Glutamatergic neuron (in vitro differentiated cells): ENCODE data around the gene PCYT2. TPM values are rescaled to one million over a fixed set of nuclear protein-coding genes. Genes with fewer than 3 reads are reported as not detected.

ENCODE experiments used
- DNase-seq: peaks from one replicate; pipeline ENCODE4 v3.0.0; 2022
- H3K27ac Mint-ChIP-seq: one replicate; pipeline ENCODE4 v1.8.0; 2020; ENCODE audit warnings: mild to moderate bottlenecking, mixed read lengths, inconsistent platforms; ENCODE audit not compliant: unreplicated experiment
- H3K27me3 Mint-ChIP-seq: one replicate; pipeline ENCODE4 v1.8.0; 2020; ENCODE audit warnings: mild to moderate bottlenecking, moderate library complexity, mixed read lengths, inconsistent platforms; ENCODE audit not compliant: unreplicated experiment
- H3K36me3 Mint-ChIP-seq: one replicate; pipeline ENCODE4 v1.8.0; 2020; ENCODE audit warnings: mild to moderate bottlenecking, mixed read lengths, inconsistent platforms; ENCODE audit not compliant: unreplicated experiment
- H3K4me1 Mint-ChIP-seq: one replicate; pipeline ENCODE4 v1.8.0; 2020; ENCODE audit warnings: mild to moderate bottlenecking, low read depth, mixed read lengths, inconsistent platforms; ENCODE audit not compliant: unreplicated experiment
- H3K4me3 Mint-ChIP-seq: one replicate; pipeline ENCODE4 v1.8.0; 2020; ENCODE audit warnings: mild to moderate bottlenecking, mixed read lengths, inconsistent platforms; ENCODE audit not compliant: unreplicated experiment
- H3K9me3 Mint-ChIP-seq: one replicate; pipeline ENCODE4 v1.8.0; 2020; ENCODE audit warnings: mild to moderate bottlenecking, moderate library complexity, mixed read lengths, inconsistent platforms; ENCODE audit not compliant: unreplicated experiment
- total RNA-seq: library from RNA; stranded (reverse); fragmentation: NEBNext Ultra II Directional; extraction: Animal tissue kit (Norgen Biotek cat#: 25700); gene quantifications from one replicate; pipeline ENCODE4 v1.2.1, GENCODE V29; 2021; ENCODE audit not compliant: unreplicated experiment
- TF ChIP-seq, protein P1 (sequence below): fragments of 200-600 bp; sonication (generic); IDR thresholded peaks from one replicate; pipeline ENCODE4 v1.5.0; 2021; ENCODE audit not compliant: partially characterized antibody, unreplicated experiment

Gene PCYT2
- total RNA-seq, 1 donor from 2014 or later = 63.0 TPM

DNA sequence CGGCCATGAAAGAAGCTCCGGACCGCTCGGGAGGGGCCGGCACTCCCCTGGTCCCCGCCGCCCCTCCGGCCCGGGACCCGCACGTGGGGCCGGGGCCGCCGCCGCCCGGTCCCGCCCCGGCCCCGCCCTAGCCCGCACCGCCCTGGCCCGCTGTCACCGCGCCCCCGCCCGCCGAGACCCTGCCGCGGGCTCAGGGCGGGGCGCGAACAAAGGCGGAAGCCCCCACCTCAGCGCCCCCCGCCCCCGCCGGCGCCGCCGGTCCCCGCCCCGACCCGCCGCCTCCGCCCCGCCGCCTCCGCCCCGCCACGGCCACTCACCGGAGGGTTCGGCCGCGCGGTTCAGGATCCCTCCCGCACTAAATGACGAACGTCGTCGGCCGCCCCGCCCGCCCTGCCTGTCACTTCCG, 40.2 kb downstream of the PCYT2 start, which contains the start of gene ARHGDIA:
TSS of gene ARHGDIA (minus strand) at position 357 of the 406 bp plus-strand sequence. CDS start 1,407 bp downstream, outside the sequence.
- Mint-ChIP-seq H3K9me3 (peaks cover 7% of the 10 kb centered on the region), H3K27ac (peak within 1 kb of the TSS; percentile 88), H3K4me3 (peak within 1 kb of the TSS; percentile 92), H3K4me1 (peaks cover 3% of the 10 kb centered on the region), H3K27me3 (peaks cover 5% of the 10 kb centered on the region), H3K36me3 (no peaks in the 10 kb centered on the region)
- no peak for DNase-seq
- TF ChIP-seq, protein P1, sequence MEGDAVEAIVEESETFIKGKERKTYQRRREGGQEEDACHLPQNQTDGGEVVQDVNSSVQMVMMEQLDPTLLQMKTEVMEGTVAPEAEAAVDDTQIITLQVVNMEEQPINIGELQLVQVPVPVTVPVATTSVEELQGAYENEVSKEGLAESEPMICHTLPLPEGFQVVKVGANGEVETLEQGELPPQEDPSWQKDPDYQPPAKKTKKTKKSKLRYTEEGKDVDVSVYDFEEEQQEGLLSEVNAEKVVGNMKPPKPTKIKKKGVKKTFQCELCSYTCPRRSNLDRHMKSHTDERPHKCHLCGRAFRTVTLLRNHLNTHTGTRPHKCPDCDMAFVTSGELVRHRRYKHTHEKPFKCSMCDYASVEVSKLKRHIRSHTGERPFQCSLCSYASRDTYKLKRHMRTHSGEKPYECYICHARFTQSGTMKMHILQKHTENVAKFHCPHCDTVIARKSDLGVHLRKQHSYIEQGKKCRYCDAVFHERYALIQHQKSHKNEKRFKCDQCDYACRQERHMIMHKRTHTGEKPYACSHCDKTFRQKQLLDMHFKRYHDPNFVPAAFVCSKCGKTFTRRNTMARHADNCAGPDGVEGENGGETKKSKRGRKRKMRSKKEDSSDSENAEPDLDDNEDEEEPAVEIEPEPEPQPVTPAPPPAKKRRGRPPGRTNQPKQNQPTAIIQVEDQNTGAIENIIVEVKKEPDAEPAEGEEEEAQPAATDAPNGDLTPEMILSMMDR = no peak

DNA sequence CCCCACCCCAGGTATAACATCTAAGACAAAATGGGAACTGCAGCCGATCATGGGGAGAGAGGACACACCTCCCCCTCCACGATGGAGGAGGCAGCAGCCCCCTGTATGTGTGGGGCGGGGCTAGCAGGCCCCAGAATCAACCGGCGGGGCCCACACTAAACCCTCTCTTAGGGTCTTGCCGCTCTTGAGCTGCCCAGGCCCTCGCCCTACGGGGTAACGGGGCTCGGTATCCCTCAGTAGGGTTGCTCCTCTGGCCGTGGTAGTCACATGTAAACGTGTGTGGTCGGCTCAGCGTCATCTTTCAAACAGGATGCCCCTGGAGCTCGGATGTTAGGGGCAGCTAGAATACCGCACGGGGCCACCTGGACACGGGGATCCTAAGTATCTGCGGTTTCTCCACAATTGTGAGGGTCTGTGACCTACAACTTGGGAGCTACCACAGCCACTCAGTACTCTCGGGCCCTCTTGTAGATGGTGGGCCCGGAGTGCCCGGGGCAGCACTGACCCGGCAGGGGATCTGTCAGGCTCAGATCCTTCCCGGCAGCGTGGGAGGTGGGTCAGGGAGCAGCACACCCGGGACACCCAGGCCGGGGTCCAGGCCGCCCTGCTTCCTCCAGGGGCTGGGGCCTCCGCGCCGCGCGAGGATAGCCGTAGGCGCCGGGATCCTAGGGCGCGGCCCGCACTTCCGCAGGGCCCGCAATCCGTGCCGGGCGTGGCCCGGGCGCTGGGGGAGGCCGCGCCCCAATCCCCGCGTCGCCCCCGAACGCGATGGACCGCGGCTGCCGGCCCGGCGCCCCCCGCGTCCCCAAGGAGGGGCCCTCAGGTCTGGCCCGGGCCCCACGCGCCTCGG, 40.8 kb downstream of the PCYT2 start:
- peaks cover 6% of the 10 kb centered on the region for H3K27me3 Mint-ChIP-seq
- no peak for DNase-seq
- TF ChIP-seq, protein P1 = no peak
- H3K4me3 Mint-ChIP-seq = peak overlapping the region; percentile 92
- peak overlapping the region; percentile 88 for H3K27ac Mint-ChIP-seq
- peaks cover 3% of the 10 kb centered on the region for H3K4me1 Mint-ChIP-seq
- no peaks in the 10 kb centered on the region for H3K36me3 Mint-ChIP-seq
- peaks cover 11% of the 10 kb centered on the region for H3K9me3 Mint-ChIP-seq

DNA sequence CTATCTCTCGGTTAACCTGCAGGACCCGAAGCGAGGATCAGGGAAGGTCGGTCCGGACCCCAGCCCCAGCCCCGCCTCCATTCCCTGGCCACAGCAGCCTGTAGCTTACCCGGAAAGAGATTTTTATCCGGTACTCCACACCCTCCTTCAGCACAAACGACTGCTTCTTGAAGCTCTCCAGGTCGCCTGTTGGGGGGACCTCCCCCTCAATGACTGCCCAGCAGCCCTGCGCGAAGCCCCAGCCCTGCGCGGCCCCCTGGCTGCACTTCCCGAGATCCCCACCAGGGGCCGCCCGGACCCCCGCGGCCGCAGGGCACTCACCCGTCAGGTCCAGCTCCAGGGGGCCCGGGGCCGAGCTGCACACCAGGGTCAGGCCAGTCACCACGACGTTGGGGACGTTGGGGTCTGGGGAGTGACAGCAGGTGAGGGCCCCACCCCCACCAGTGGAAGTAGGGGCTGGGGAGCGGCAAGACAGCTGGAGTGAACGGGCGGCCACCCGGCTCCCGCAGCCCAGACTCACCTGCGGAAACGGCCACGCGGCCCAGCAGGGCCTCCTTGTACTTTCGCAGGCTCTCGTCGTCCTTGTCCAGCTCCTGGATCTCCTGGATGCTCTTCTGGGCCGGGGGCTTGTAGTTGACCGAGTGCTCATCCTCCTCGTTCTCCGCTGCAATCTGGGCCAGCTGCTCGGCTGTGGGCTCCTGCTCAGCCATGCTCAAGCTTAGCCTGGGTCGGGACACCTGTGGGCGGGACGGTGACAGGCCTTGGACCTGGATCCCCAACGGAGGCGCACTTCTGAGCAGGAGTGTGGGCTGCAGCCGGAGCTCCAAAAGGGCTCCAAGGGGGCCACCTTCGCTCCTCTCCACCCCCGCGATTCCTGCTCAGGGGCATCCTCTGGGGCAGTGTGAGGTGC, 41.7 kb downstream of the PCYT2 start:
- Mint-ChIP-seq H3K4me3 (peak overlapping the region; percentile 92), H3K9me3 (peaks cover 12% of the 10 kb centered on the region), H3K36me3 (no peaks in the 10 kb centered on the region), H3K27me3 (peaks cover 7% of the 10 kb centered on the region), H3K4me1 (peaks cover 3% of the 10 kb centered on the region), H3K27ac (peak overlapping the region; percentile 88)
- TF ChIP-seq, protein P1 = peak; percentile 100
- DNase-seq = peak; percentile 82

DNA sequence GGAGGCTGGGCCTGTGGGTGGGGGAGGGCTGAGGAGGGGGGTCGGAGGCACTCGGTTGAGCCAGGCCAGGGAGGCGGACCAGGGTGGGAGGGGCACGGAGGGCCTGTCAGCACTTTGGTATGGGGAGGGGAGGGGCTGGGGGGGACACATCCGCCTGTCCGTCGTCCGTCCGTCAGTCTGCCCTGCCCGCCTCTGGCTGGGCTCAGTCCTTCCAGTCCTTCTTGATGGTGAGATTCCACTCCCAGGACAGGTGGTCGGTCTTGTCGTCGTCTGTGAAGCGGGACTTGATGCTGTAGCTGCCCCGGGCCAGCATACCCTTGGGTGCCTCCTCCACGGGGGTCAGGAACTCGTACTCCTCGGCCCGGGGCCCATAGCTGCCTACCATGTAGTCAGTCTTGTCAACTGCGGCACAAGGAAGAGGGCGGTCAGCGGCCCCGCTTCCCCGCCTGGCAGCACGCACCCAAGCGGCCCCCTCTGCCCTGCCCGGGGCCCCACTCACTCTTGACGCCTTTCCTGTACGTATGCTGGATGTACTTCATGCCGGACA, 42.5 kb downstream of the PCYT2 start:
- H3K9me3 Mint-ChIP-seq = peaks cover 12% of the 10 kb centered on the region
- no peak overlapping the region for H3K27ac Mint-ChIP-seq
- no peaks in the 10 kb centered on the region for H3K36me3 Mint-ChIP-seq
- peaks cover 3% of the 10 kb centered on the region for H3K4me1 Mint-ChIP-seq
- no peak overlapping the region for H3K4me3 Mint-ChIP-seq
- TF ChIP-seq, protein P1 = no peak
- peaks cover 7% of the 10 kb centered on the region for H3K27me3 Mint-ChIP-seq
- no peak for DNase-seq
